ENCODE data around the gene S100A9. TPM values are rescaled to one million over a fixed set of nuclear protein-coding genes. Genes with fewer than 3 reads are reported as not detected.

Gene S100A9
- total RNA-seq, 1 experiment from 2014 or later: not detected

GRCh38 chr1:153387001-153387400 lies 29.3 kb downstream of the S100A9 start:
- no peak overlapping the region for H2BK15ac ChIP-seq (ENCODE audit: low read depth, low read length)
- H2BK120ac ChIP-seq (ENCODE audit: low read depth, low read length, poor library complexity, severe bottlenecking): no peak overlapping the region
- no peak overlapping the region for H3K56ac ChIP-seq (ENCODE audit: insufficient read length, low read depth, low read length)
- H3K9me3 ChIP-seq (ENCODE audit: control insufficient read depth, low read depth, low read length): no peaks in the 10 kb centered on the region
- Mint-ChIP-seq H3K9me3 (peaks cover 3 to 8% of the 10 kb centered on the region in 2 experiments; a peak in 2 of 5 replicates), H3K36me3 (ENCODE audit: insufficient read depth in 1 of 3, low read depth in 3 of 3) (no peaks in the 10 kb centered on the region), H3K4me1 (no peaks in the 10 kb centered on the region), H3K27ac (no peak overlapping the region), H3K27me3 (ENCODE audit: low read depth) (peaks cover 13% of the 10 kb centered on the region), H3K4me3 (no peak overlapping the region)
- no peak overlapping the region for H4K91ac ChIP-seq (ENCODE audit: insufficient read length, low read depth, low read length)
- no peak overlapping the region for H2AFZ ChIP-seq (ENCODE audit: low read length)
- no peak overlapping the region for H2BK20ac ChIP-seq (ENCODE audit: low read depth, low read length, poor library complexity, severe bottlenecking)
- no peaks in the 10 kb centered on the region for H3K4me1 ChIP-seq (ENCODE audit: insufficient read depth, low read length)
- DNase-seq: no peak
- H2BK5ac ChIP-seq (ENCODE audit: insufficient read length, low read length): no peak overlapping the region
- H3K23ac ChIP-seq (ENCODE audit: insufficient read length, low read depth, low read length): no peak overlapping the region
- H3K4ac ChIP-seq (ENCODE audit: low read depth, low read length): no peak overlapping the region
- no peak overlapping the region for H3K4me2 ChIP-seq (ENCODE audit: insufficient read depth, insufficient read length, low read length)
- no peak overlapping the region for H2BK12ac ChIP-seq (ENCODE audit: insufficient read length, low read depth, low read length)
- no CpG with 5 or more reads among the region's 4 CpGs for WGBS (ENCODE audit: extremely low coverage, insufficient read length, low lambda C conversion rate)
- no peak overlapping the region for H4K5ac ChIP-seq (ENCODE audit: insufficient read length, low read depth, low read length)
- H3K14ac ChIP-seq (ENCODE audit: insufficient read depth, low read length): no peak overlapping the region
- H4K20me1 ChIP-seq (ENCODE audit: control insufficient read depth, insufficient read depth, insufficient read length): no peaks in the 10 kb centered on the region
- H3K9ac ChIP-seq (ENCODE audit: extremely low read depth, insufficient read length, low read length): no peak overlapping the region
- no peak overlapping the region for H4K8ac ChIP-seq (replicated peaks; ENCODE audit: insufficient read length, low read depth, low read length)
- no peak overlapping the region for H2AK5ac ChIP-seq (ENCODE audit: insufficient read length, low read length)
- H3K23me2 ChIP-seq (ENCODE audit: insufficient read length, low read depth, low read length, poor library complexity, severe bottlenecking): no peaks in the 10 kb centered on the region
- H3K27me3 ChIP-seq (ENCODE audit: insufficient read depth, low read length): no peaks in the 10 kb centered on the region
- H3K79me1 ChIP-seq (ENCODE audit: insufficient read depth, low read depth, low read length, poor library complexity, severe bottlenecking): no peaks in the 10 kb centered on the region
- no peaks in the 10 kb centered on the region for H3K79me2 ChIP-seq (ENCODE audit: insufficient read depth, low read length)
- no peak overlapping the region for H3T11ph ChIP-seq (ENCODE audit: low read length)
- H3K18ac ChIP-seq (ENCODE audit: insufficient read length, low read depth, low read length): no peak overlapping the region
- H3K27ac ChIP-seq (ENCODE audit: insufficient read length, low read depth, low read length): no peak overlapping the region
- TF ChIP-seq CTCF (conservative IDR thresholded peaks at IDR 0.05): no peak

Data from H9 (cell line).